HepG2 (cell line): ENCODE data around the gene NCR3LG1. TPM values are rescaled to one million over a fixed set of nuclear protein-coding genes. Genes with fewer than 3 reads are reported as not detected.
A peak's percentile ranks its signal among the peaks of the same experiment; 100 is the strongest.

ENCODE experiments used
- AHR ChIP-seq: IDR thresholded peaks from 2 replicates; pipeline ENCODE4 v1.6.1; 2018; ENCODE audit warnings: missing genetic modification reagents, missing compliant biosample characterization
- ATF1 ChIP-seq: IDR thresholded peaks from 2 replicates; pipeline ENCODE4 v1.6.1; 2016; ENCODE audit warnings: mild to moderate bottlenecking, control low read depth
- CBX2 ChIP-seq, 2 experiments: fragments of 200-600 bp in 1 of 2; sonication (generic); formaldehyde crosslinking in 1 of 2; IDR thresholded peaks; 2 replicates each; pipeline versions ENCODE4 v1.7.0 to v1.8.1; 2018 to 2022; ENCODE audit warnings: low read depth in 2 of 2, low read length in 1 of 2, mild to moderate bottlenecking in 1 of 2, missing genetic modification reagents in 1 of 2
- GABPA ChIP-seq, 2 experiments: IDR thresholded peaks; 2 replicates each; pipeline ENCODE4 v1.6.1; 2011 to 2016; ENCODE audit warnings: low read depth in 2 of 2, low read length in 1 of 2, missing biosample characterization in 1 of 2, missing genetic modification characterization in 1 of 2
- HNRNPLL ChIP-seq: fragments of 200-400 bp; formaldehyde crosslinking; IDR thresholded peaks from 2 replicates; pipeline ENCODE4 v1.6.1; 2017; ENCODE audit warnings: mild to moderate bottlenecking, low read depth, low read length; ENCODE audit not compliant: poor library complexity, severe bottlenecking
- IRX3 ChIP-seq: sonication (generic); formaldehyde crosslinking; IDR thresholded peaks from 2 replicates; pipeline ENCODE4 v1.8.1; 2023; ENCODE audit warnings: mild to moderate bottlenecking, low read depth, missing genetic modification reagents, borderline replicate concordance
- NR2C2 ChIP-seq: sonication (generic); formaldehyde crosslinking; IDR thresholded peaks from 2 replicates; pipeline ENCODE4 v1.4.0; 2020; ENCODE audit warnings: missing genetic modification reagents, mild to moderate bottlenecking, moderate library complexity, borderline replicate concordance
- RCOR2 ChIP-seq: IDR thresholded peaks from 2 replicates; pipeline ENCODE4 v1.6.1; 2016; ENCODE audit warnings: missing biosample characterization, missing genetic modification reagents
- SOX5 ChIP-seq: IDR thresholded peaks from 2 replicates; pipeline ENCODE4 v1.6.1; 2016; ENCODE audit warnings: borderline replicate concordance
- ZBTB21 ChIP-seq: sonication (generic); formaldehyde crosslinking; IDR thresholded peaks from 2 replicates; pipeline ENCODE4 v1.4.0; 2020; ENCODE audit warnings: missing genetic modification reagents
- ZNF180 ChIP-seq: sonication (generic); formaldehyde crosslinking; IDR thresholded peaks from 2 replicates; pipeline ENCODE4 v1.4.0; 2020; ENCODE audit warnings: low read depth, missing genetic modification reagents, borderline replicate concordance
- ZNF652 ChIP-seq: IDR thresholded peaks from 2 replicates; pipeline ENCODE4 v1.6.1; 2016; ENCODE audit warnings: low read depth, borderline replicate concordance
- ZSCAN12 ChIP-seq: sonication (generic); formaldehyde crosslinking; IDR thresholded peaks from 2 replicates; pipeline ENCODE4 v1.9.0; 2021; ENCODE audit warnings: mild to moderate bottlenecking, missing genetic modification reagents
- polyA plus RNA-seq, 8 experiments: library from polyadenylated mRNA; depleted of rRNA in 3 of 8; stranded (reverse) in 7 of 8; unstranded in 1 of 8; fragments of >200 nt; fragmentation: Illumina TruSeq in 4 of 8; extraction: Trizol in 4 of 8; gene quantifications; 2 replicates each; pipeline versions ENCODE4 v1.2.1 to v1.2.3, GENCODE V29; 2011 to 2016; ENCODE audit warnings: low read depth in 4 of 8, missing spikeins in 1 of 8, mixed read lengths in 1 of 8; ENCODE audit not compliant: insufficient read depth in 1 of 8
- total RNA-seq, 5 experiments: library from RNA; depleted of rRNA; stranded (reverse); fragments of >200 nt; fragmentation: Illumina TruSeq; extraction: Trizol; gene quantifications; 2 replicates each; pipeline ENCODE4 v1.2.3, GENCODE V29; 2016; ENCODE audit warnings: low read depth in 1 of 5
- TF ChIP-seq, protein P1 (sequence below): sonication (generic); formaldehyde crosslinking; IDR thresholded peaks from 2 replicates; pipeline ENCODE4 v1.9.0; 2021; ENCODE audit warnings: mild to moderate bottlenecking, missing genetic modification reagents
- TF ChIP-seq, protein P2 (sequence below): sonication (generic); formaldehyde crosslinking; IDR thresholded peaks from 2 replicates; pipeline ENCODE4 v1.4.0; 2020; ENCODE audit warnings: mild to moderate bottlenecking, missing genetic modification reagents
- TF ChIP-seq, protein P3 (sequence below), 2 experiments: fragments of 450-650 bp in 1 of 2; sonication (generic) in 1 of 2; formaldehyde crosslinking; IDR thresholded peaks; 2 replicates each; pipeline versions ENCODE4 v1.5.0 to v1.8.0; 2020 to 2022; ENCODE audit warnings: mild to moderate bottlenecking in 1 of 2, missing genetic modification reagents in 1 of 2

NCR3LG1 gene
- total and polyA plus RNA-seq, 2 of the 13 experiments (the other 11 are each of a cell fraction or from before 2014, with no cell fraction given) = 16.1 to 25.1 TPM

DNA sequence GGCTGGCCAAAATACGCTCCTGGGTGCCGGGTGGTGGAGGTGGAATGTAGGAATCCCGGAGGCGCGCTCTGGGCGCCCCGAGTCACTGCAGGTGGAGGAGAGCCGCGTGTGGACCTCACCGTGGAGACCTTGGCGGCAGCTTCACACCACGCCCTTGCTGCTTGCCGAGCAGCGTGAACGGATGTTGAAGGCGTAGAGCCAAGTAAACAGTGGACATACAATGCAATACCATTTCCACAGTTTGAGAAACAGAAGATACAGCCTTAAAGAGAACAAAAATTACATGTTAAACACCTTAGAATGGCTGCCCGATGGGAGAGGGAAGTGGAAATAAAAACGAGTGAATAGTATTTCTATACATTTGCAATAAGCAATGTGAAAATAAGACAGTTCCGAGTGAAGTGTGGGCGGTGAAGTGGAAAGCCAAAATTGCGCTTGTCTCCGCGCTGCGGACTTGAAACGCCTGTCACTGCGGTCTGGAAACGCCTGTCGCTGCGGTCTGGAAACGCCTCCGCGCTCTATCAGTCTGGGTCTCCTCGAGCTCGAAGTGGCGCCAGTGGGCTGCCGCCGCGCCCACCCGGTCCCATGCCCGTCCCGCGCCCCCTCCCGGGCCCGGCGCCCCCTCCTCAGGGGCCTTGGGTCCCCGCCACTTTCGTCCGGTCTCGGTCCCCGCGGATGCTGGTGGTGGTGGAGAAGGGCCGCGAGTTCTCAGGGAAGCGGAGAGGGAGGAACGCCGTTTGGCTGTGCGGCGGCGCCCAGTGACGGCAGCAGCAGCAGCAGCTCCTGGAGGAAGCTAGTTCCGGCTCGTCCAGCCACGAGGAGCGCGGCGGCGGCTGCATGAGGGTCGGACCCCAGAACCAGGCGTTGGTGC, 1.6 kb downstream of the NCR3LG1 start (continued):
- peak; percentile 71 for TF ChIP-seq HNRNPLL
- peak; percentile 47; the same call in 1 of the 2 replicates for TF ChIP-seq NR2C2
- peak; percentile 92 for TF ChIP-seq AHR
- no peak for TF ChIP-seq SOX5 (CRISPR knock-in tag)
- TF ChIP-seq ZBTB21 (CRISPR knock-in tag) = peak; percentile 79
- no peak for TF ChIP-seq ZNF180 (CRISPR knock-in tag)
- TF ChIP-seq, protein P1, sequence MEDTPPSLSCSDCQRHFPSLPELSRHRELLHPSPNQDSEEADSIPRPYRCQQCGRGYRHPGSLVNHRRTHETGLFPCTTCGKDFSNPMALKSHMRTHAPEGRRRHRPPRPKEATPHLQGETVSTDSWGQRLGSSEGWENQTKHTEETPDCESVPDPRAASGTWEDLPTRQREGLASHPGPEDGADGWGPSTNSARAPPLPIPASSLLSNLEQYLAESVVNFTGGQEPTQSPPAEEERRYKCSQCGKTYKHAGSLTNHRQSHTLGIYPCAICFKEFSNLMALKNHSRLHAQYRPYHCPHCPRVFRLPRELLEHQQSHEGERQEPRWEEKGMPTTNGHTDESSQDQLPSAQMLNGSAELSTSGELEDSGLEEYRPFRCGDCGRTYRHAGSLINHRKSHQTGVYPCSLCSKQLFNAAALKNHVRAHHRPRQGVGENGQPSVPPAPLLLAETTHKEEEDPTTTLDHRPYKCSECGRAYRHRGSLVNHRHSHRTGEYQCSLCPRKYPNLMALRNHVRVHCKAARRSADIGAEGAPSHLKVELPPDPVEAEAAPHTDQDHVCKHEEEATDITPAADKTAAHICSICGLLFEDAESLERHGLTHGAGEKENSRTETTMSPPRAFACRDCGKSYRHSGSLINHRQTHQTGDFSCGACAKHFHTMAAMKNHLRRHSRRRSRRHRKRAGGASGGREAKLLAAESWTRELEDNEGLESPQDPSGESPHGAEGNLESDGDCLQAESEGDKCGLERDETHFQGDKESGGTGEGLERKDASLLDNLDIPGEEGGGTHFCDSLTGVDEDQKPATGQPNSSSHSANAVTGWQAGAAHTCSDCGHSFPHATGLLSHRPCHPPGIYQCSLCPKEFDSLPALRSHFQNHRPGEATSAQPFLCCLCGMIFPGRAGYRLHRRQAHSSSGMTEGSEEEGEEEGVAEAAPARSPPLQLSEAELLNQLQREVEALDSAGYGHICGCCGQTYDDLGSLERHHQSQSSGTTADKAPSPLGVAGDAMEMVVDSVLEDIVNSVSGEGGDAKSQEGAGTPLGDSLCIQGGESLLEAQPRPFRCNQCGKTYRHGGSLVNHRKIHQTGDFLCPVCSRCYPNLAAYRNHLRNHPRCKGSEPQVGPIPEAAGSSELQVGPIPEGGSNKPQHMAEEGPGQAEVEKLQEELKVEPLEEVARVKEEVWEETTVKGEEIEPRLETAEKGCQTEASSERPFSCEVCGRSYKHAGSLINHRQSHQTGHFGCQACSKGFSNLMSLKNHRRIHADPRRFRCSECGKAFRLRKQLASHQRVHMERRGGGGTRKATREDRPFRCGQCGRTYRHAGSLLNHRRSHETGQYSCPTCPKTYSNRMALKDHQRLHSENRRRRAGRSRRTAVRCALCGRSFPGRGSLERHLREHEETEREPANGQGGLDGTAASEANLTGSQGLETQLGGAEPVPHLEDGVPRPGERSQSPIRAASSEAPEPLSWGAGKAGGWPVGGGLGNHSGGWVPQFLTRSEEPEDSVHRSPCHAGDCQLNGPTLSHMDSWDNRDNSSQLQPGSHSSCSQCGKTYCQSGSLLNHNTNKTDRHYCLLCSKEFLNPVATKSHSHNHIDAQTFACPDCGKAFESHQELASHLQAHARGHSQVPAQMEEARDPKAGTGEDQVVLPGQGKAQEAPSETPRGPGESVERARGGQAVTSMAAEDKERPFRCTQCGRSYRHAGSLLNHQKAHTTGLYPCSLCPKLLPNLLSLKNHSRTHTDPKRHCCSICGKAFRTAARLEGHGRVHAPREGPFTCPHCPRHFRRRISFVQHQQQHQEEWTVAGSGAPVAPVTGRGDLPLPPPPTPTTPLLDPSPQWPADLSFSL (CRISPR knock-in tag) = no peak
- TF ChIP-seq ATF1 (CRISPR knock-in tag) = no peak
- TF ChIP-seq RCOR2 (CRISPR knock-in tag) = no peak; the same call in 1 of the 2 replicates
- TF ChIP-seq CBX2 (IDR thresholded peaks at IDR 0.05; ENCODE audit: low read depth, low read length) = no peak
- no peak for TF ChIP-seq CBX2 (CRISPR knock-in tag; IDR thresholded peaks at IDR 0.05; ENCODE audit: low read depth)
- TF ChIP-seq ZSCAN12 (CRISPR knock-in tag) = peak; percentile 77
- TF ChIP-seq IRX3 (CRISPR knock-in tag) = no peak
- TF ChIP-seq ZNF652 (CRISPR knock-in tag) = no peak
- TF ChIP-seq, protein P2, sequence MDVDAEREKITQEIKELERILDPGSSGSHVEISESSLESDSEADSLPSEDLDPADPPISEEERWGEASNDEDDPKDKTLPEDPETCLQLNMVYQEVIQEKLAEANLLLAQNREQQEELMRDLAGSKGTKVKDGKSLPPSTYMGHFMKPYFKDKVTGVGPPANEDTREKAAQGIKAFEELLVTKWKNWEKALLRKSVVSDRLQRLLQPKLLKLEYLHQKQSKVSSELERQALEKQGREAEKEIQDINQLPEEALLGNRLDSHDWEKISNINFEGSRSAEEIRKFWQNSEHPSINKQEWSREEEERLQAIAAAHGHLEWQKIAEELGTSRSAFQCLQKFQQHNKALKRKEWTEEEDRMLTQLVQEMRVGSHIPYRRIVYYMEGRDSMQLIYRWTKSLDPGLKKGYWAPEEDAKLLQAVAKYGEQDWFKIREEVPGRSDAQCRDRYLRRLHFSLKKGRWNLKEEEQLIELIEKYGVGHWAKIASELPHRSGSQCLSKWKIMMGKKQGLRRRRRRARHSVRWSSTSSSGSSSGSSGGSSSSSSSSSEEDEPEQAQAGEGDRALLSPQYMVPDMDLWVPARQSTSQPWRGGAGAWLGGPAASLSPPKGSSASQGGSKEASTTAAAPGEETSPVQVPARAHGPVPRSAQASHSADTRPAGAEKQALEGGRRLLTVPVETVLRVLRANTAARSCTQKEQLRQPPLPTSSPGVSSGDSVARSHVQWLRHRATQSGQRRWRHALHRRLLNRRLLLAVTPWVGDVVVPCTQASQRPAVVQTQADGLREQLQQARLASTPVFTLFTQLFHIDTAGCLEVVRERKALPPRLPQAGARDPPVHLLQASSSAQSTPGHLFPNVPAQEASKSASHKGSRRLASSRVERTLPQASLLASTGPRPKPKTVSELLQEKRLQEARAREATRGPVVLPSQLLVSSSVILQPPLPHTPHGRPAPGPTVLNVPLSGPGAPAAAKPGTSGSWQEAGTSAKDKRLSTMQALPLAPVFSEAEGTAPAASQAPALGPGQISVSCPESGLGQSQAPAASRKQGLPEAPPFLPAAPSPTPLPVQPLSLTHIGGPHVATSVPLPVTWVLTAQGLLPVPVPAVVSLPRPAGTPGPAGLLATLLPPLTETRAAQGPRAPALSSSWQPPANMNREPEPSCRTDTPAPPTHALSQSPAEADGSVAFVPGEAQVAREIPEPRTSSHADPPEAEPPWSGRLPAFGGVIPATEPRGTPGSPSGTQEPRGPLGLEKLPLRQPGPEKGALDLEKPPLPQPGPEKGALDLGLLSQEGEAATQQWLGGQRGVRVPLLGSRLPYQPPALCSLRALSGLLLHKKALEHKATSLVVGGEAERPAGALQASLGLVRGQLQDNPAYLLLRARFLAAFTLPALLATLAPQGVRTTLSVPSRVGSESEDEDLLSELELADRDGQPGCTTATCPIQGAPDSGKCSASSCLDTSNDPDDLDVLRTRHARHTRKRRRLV = peak; percentile 74
- TF ChIP-seq, protein P3, sequence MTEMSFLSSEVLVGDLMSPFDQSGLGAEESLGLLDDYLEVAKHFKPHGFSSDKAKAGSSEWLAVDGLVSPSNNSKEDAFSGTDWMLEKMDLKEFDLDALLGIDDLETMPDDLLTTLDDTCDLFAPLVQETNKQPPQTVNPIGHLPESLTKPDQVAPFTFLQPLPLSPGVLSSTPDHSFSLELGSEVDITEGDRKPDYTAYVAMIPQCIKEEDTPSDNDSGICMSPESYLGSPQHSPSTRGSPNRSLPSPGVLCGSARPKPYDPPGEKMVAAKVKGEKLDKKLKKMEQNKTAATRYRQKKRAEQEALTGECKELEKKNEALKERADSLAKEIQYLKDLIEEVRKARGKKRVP (CRISPR knock-in tag; IDR thresholded peaks at IDR 0.05) = no peak
- TF ChIP-seq GABPA (IDR thresholded peaks at IDR 0.05; ENCODE audit: low read depth, low read length) = peak; percentile 59
- TF ChIP-seq GABPA (CRISPR knock-in tag; IDR thresholded peaks at IDR 0.05; ENCODE audit: low read depth) = no peak
